Panc1 (cell line): Measurements from ENCODE around the gene MTMR11.
A peak's percentile ranks its signal among the peaks of the same experiment; 100 is the strongest.
"Not testable (repeated sequence)": the region's sequence is repeated elsewhere in the genome, so short reads cannot be mapped to it uniquely, and the experiment has no call there.

ENCODE experiments used
- POLR2AphosphoS5 ChIP-seq: IDR thresholded peaks from 2 replicates; pipeline ENCODE4 v1.6.1; 2012; ENCODE audit warnings: mild to moderate bottlenecking, low read depth, low read length, moderate library complexity
- SIN3A ChIP-seq: IDR thresholded peaks from 2 replicates; pipeline ENCODE4 v1.6.1; 2012; ENCODE audit warnings: low read depth, mild to moderate bottlenecking, low read length, moderate library complexity, borderline replicate concordance; ENCODE audit not compliant: insufficient read depth
- TCF7L2 ChIP-seq: IDR thresholded peaks from 2 replicates; pipeline ENCODE4 v1.6.1; 2011; ENCODE audit warnings: mild to moderate bottlenecking, low read depth, low read length, inconsistent platforms
- TF ChIP-seq, protein P1 (sequence below): fragments of 450-650 bp; IDR thresholded peaks from 2 replicates; pipeline ENCODE4 v1.5.1; 2017; ENCODE audit warnings: mild to moderate bottlenecking
- TF ChIP-seq, protein P2 (sequence below), 2 experiments: IDR thresholded peaks; 2 replicates each; pipeline ENCODE4 v1.6.1; 2011 to 2012; ENCODE audit warnings: low read depth in 2 of 2, control low read depth in 1 of 2, low read length in 1 of 2, mild to moderate bottlenecking in 1 of 2, moderate library complexity in 1 of 2; ENCODE audit not compliant: insufficient read depth in 1 of 2

GRCh38 chr1:149887196-149887455, 49.6 kb downstream of the MTMR11 start:
- TF ChIP-seq, protein P1, sequence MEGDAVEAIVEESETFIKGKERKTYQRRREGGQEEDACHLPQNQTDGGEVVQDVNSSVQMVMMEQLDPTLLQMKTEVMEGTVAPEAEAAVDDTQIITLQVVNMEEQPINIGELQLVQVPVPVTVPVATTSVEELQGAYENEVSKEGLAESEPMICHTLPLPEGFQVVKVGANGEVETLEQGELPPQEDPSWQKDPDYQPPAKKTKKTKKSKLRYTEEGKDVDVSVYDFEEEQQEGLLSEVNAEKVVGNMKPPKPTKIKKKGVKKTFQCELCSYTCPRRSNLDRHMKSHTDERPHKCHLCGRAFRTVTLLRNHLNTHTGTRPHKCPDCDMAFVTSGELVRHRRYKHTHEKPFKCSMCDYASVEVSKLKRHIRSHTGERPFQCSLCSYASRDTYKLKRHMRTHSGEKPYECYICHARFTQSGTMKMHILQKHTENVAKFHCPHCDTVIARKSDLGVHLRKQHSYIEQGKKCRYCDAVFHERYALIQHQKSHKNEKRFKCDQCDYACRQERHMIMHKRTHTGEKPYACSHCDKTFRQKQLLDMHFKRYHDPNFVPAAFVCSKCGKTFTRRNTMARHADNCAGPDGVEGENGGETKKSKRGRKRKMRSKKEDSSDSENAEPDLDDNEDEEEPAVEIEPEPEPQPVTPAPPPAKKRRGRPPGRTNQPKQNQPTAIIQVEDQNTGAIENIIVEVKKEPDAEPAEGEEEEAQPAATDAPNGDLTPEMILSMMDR = not testable (repeated sequence)
- not testable (repeated sequence) for TF ChIP-seq SIN3A, POLR2AphosphoS5, TCF7L2
- TF ChIP-seq, protein P2, sequence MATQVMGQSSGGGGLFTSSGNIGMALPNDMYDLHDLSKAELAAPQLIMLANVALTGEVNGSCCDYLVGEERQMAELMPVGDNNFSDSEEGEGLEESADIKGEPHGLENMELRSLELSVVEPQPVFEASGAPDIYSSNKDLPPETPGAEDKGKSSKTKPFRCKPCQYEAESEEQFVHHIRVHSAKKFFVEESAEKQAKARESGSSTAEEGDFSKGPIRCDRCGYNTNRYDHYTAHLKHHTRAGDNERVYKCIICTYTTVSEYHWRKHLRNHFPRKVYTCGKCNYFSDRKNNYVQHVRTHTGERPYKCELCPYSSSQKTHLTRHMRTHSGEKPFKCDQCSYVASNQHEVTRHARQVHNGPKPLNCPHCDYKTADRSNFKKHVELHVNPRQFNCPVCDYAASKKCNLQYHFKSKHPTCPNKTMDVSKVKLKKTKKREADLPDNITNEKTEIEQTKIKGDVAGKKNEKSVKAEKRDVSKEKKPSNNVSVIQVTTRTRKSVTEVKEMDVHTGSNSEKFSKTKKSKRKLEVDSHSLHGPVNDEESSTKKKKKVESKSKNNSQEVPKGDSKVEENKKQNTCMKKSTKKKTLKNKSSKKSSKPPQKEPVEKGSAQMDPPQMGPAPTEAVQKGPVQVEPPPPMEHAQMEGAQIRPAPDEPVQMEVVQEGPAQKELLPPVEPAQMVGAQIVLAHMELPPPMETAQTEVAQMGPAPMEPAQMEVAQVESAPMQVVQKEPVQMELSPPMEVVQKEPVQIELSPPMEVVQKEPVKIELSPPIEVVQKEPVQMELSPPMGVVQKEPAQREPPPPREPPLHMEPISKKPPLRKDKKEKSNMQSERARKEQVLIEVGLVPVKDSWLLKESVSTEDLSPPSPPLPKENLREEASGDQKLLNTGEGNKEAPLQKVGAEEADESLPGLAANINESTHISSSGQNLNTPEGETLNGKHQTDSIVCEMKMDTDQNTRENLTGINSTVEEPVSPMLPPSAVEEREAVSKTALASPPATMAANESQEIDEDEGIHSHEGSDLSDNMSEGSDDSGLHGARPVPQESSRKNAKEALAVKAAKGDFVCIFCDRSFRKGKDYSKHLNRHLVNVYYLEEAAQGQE (IDR thresholded peaks at IDR 0.05; ENCODE audit: insufficient read depth in 1 of 2, low read depth in 2 of 2, low read length in 1 of 2) = 0 out of 4 replicates have a peak, but pooled peaks of 1 of the 2 experiments have one; percentile 10
